ENCODE results near the gene SNORC. TPM values are rescaled to one million over a fixed set of nuclear protein-coding genes. Genes with fewer than 3 reads are reported as not detected.

SNORC gene
- total and polyA plus RNA-seq, 2 of the 13 experiments (the other 11 are each of a cell fraction or from before 2014, with no cell fraction given): 59.1 to 86.1 TPM

GRCh38 chr2:232871418-232871834, 1.4 kb downstream of the SNORC start:
- POLR2A ChIA-PET: interaction anchor here (1.4 to 8.6 kb wide), 3 partner anchors 14 to 189 kb away, joined by 4 to 297 read pairs (median 5); partner anchors contain the start of gene INPP5D
- DNase-seq (ENCODE audit: low spot score) (no peak), ATAC-seq (no peak), FAIRE-seq (no peak)
- Histone ChIP-seq H3K27ac (ENCODE audit: extremely low read length, insufficient read depth, low read length) (peak overlapping the region; percentile 94), H4K20me1 (ENCODE audit: insufficient read depth, low read length) (no peaks in the 10 kb centered on the region), H3K9ac (ENCODE audit: insufficient read depth, low read depth, low read length) (peak overlapping the region; percentile 92), H3K9me3 (ENCODE audit: low read length) (no peaks in the 10 kb centered on the region), H3K79me2 (ENCODE audit: insufficient read depth, low read length) (peaks cover 57% of the 10 kb centered on the region), H3K36me3 (replicated peaks in 1 of 2; ENCODE audit: control insufficient read depth in 1 of 2, insufficient read depth in 2 of 2, low read length in 2 of 2) (peaks cover 0 to 5% of the 10 kb centered on the region in 2 experiments; a peak in 2 of 5 replicates), H3K4me2 (ENCODE audit: low read depth, low read length) (peak overlapping the region; percentile 79), H3K27me3 (ENCODE audit: control insufficient read depth in 1 of 2, insufficient read depth in 2 of 2, low read length in 2 of 2) (no peaks in the 10 kb centered on the region), H3K4me3 (replicated peaks in 1 of 3; ENCODE audit: insufficient read depth in 1 of 3, low read depth in 2 of 3, low read length in 3 of 3) (peak overlapping the region; percentile 51 to 72 (median 57); a peak in 5 of 6 replicates), H3K4me1 (ENCODE audit: insufficient read depth, low read length) (peaks cover 75% of the 10 kb centered on the region), H2AFZ (ENCODE audit: low read length) (no peak overlapping the region)
- CTCF ChIA-PET (ENCODE audit: low intra/inter-chr PET ratio, low total read pairs): no interaction called here
- intact Hi-C loops (cut with micrococcal nuclease; ENCODE audit: unreplicated experiment): no loop called here
- in situ Hi-C loops (cut with HindIII; ENCODE audit: extremely low pct_ligation_motif_present, low pct_unique_long_range_greater_than_20kb): no loop called here
- 56% methylated on average over 15 of the region's 15 CpGs for WGBS (ENCODE audit: low lambda C conversion rate)
- BruUV-seq (replicated peaks): no TSS peak
- no peak for TF ChIP-seq ZBTB1 (CRISPR knock-in tag; IDR thresholded peaks at IDR 0.05; ENCODE audit: borderline replicate concordance)
- TF ChIP-seq ZNF136 (CRISPR knock-in tag; IDR thresholded peaks at IDR 0.05; ENCODE audit: low read depth): no peak
- peak; percentile 71; the same call in 1 of the 2 replicates for TF ChIP-seq ZBTB4 (CRISPR knock-in tag; IDR thresholded peaks at IDR 0.05; ENCODE audit: borderline replicate concordance)
- no peak for TF ChIP-seq ZNF350 (CRISPR knock-in tag; IDR thresholded peaks at IDR 0.05; ENCODE audit: borderline replicate concordance, low read depth)
- TF ChIP-seq ZNF343 (CRISPR knock-in tag; IDR thresholded peaks at IDR 0.05): no peak; the same call in 1 of the 2 replicates
- no peak for TF ChIP-seq ZBTB46 (CRISPR knock-in tag; IDR thresholded peaks at IDR 0.05; ENCODE audit: borderline replicate concordance)
- TF ChIP-seq KMT2B (CRISPR knock-in tag; IDR thresholded peaks at IDR 0.05): peak; percentile 31; the same call in 1 of the 2 replicates
- TF ChIP-seq ARID3A (IDR thresholded peaks at IDR 0.05; ENCODE audit: low read depth, low read length): no peak
- TF ChIP-seq ZSCAN21 (CRISPR knock-in tag; IDR thresholded peaks at IDR 0.05; ENCODE audit: borderline replicate concordance): peak; percentile 43; the same call in 1 of the 2 replicates
- TF ChIP-seq ZBTB33 (CRISPR knock-in tag; IDR thresholded peaks at IDR 0.05): peak; percentile 97
- TF ChIP-seq ZMYM2 (CRISPR knock-in tag; IDR thresholded peaks at IDR 0.05): no peak
- no peak for TF ChIP-seq ZFY (CRISPR knock-in tag; IDR thresholded peaks at IDR 0.05)
- TF ChIP-seq SALL2 (CRISPR knock-in tag; IDR thresholded peaks at IDR 0.05): no peak
- no peak for TF ChIP-seq MXI1 (IDR thresholded peaks at IDR 0.05; ENCODE audit: borderline replicate concordance, low read depth, low read length)
- TF ChIP-seq KDM1A (CRISPR knock-in tag; IDR thresholded peaks at IDR 0.05): no peak
- peak; percentile 77; the same call in 1 of the 2 replicates for TF ChIP-seq CENPT (CRISPR knock-in tag; IDR thresholded peaks at IDR 0.05; ENCODE audit: low read depth)
